ENCODE results near the gene NEMF.
A peak's percentile ranks its signal among the peaks of the same experiment; 100 is the strongest.
"Not testable (repeated sequence)": the region's sequence is repeated elsewhere in the genome, so short reads cannot be mapped to it uniquely, and the experiment has no call there.

Gene NEMF

GRCh38 chr14:49778421-49778820 lies 74.2 kb downstream of the NEMF start:
- peaks cover 90% of the 10 kb centered on the region for H3K36me3 ChIP-seq
- TF ChIP-seq Cebpa-rat (IDR thresholded peaks at IDR 0.05), result no peak
- no peak overlapping the region for H3K4me3 ChIP-seq
- H3K9ac ChIP-seq, result no peak overlapping the region
- no peaks in the 10 kb centered on the region for H3K27me3 ChIP-seq
- H3K4me1 ChIP-seq, result no peaks in the 10 kb centered on the region
- H3K27ac ChIP-seq, result no peak overlapping the region
- no peaks in the 10 kb centered on the region for H3K9me3 ChIP-seq
- H3K4me2 ChIP-seq, result no peak overlapping the region
- H4K20me1 ChIP-seq, result peaks cover 12% of the 10 kb centered on the region; the same call in 1 of the 2 replicates

- H3K36me3 ChIP-seq, result peaks cover 58% of the 10 kb centered on the region
- TF ChIP-seq Cebpa-rat (IDR thresholded peaks at IDR 0.05), result no peak
- peaks cover 18% of the 10 kb centered on the region for H4K20me1 ChIP-seq
- no peaks in the 10 kb centered on the region for H3K27me3 ChIP-seq
- no peak overlapping the region for H3K27ac ChIP-seq
- H3K4me1 ChIP-seq, result peaks cover 20% of the 10 kb centered on the region
- no peak overlapping the region for H3K4me2 ChIP-seq
- no peak overlapping the region for H3K9ac ChIP-seq
- H3K4me3 ChIP-seq, result no peak overlapping the region
- H3K9me3 ChIP-seq, result no peaks in the 10 kb centered on the region
These were observed 78.5 kb downstream of the NEMF start for GRCh38 chr14:49774106-49774505.

GRCh38 chr14:49771691-49772090 lies 80.9 kb downstream of the NEMF start:
- H3K9ac ChIP-seq, H3K4me2 ChIP-seq: not testable (repeated sequence)

GRCh38 chr14:49770212-49770817 lies 82.3 kb downstream of the NEMF start:
- Histone ChIP-seq H3K27me3 (no peaks in the 10 kb centered on the region), H3K9ac (no peak overlapping the region), H4K20me1 (peaks cover 23% of the 10 kb centered on the region), H3K9me3 (no peaks in the 10 kb centered on the region), H3K4me1 (peaks cover 31% of the 10 kb centered on the region), H3K27ac (no peak overlapping the region), H3K4me2 (peak overlapping the region; percentile 89), H3K4me3 (no peak overlapping the region; the same call in 1 of the 2 replicates), H3K36me3 (peaks cover 29% of the 10 kb centered on the region)
- no peak for TF ChIP-seq Cebpa-rat (IDR thresholded peaks at IDR 0.05)

More at GRCh38 chr14:49771691-49772090, 80.9 kb downstream of the NEMF start:
- peaks cover 29% of the 10 kb centered on the region for H3K4me1 ChIP-seq
- not testable (repeated sequence) for H3K27ac ChIP-seq, H3K27me3 ChIP-seq, H3K9me3 ChIP-seq, H3K4me3 ChIP-seq
- H3K36me3 ChIP-seq, result peaks cover 38% of the 10 kb centered on the region
- H4K20me1 ChIP-seq, result peaks cover 23% of the 10 kb centered on the region

GRCh38 chr14:49769581-49770211 lies 82.9 kb downstream of the NEMF start:
- no peaks in the 10 kb centered on the region for H3K27me3 ChIP-seq
- peak overlapping the region; percentile 92 for H3K9ac ChIP-seq
- TF ChIP-seq Cebpa-rat (IDR thresholded peaks at IDR 0.05), result no peak
- peak overlapping the region; percentile 81 for H3K4me3 ChIP-seq
- peaks cover 23% of the 10 kb centered on the region for H3K36me3 ChIP-seq
- peaks cover 23% of the 10 kb centered on the region for H4K20me1 ChIP-seq
- H3K27ac ChIP-seq, result no peak overlapping the region
- H3K4me2 ChIP-seq, result peak overlapping the region; percentile 89
- H3K9me3 ChIP-seq, result no peaks in the 10 kb centered on the region
- H3K4me1 ChIP-seq, result peaks cover 31% of the 10 kb centered on the region

- H3K4me2 ChIP-seq, result peak overlapping the region; percentile 89
- no peaks in the 10 kb centered on the region for H3K27me3 ChIP-seq
- H3K9ac ChIP-seq, result peak overlapping the region; percentile 92
- H3K27ac ChIP-seq, result peak overlapping the region; percentile 95
- no peaks in the 10 kb centered on the region for H3K9me3 ChIP-seq
- peak overlapping the region; percentile 81 for H3K4me3 ChIP-seq
- H4K20me1 ChIP-seq, result peaks cover 23% of the 10 kb centered on the region
- TF ChIP-seq Cebpa-rat (IDR thresholded peaks at IDR 0.05), result no peak
- peaks cover 17% of the 10 kb centered on the region; the same call in 1 of the 2 replicates for H3K36me3 ChIP-seq
- peaks cover 31% of the 10 kb centered on the region for H3K4me1 ChIP-seq
These were observed 83.4 kb downstream of the NEMF start for GRCh38 chr14:49769171-49769570.

GRCh38 chr14:49768301-49769121 lies 84.1 kb downstream of the NEMF start:
- Histone ChIP-seq H3K27me3 (no peaks in the 10 kb centered on the region), H3K36me3 (peaks cover 11% of the 10 kb centered on the region; the same call in 1 of the 2 replicates), H3K4me1 (peaks cover 31% of the 10 kb centered on the region), H3K4me3 (peak overlapping the region; percentile 81), H3K4me2 (peak overlapping the region; percentile 89), H3K27ac (peak overlapping the region; percentile 95), H3K9me3 (no peaks in the 10 kb centered on the region), H3K9ac (peak overlapping the region; percentile 92), H4K20me1 (peaks cover 23% of the 10 kb centered on the region)
- TF ChIP-seq Cebpa-rat (IDR thresholded peaks at IDR 0.05), result no peak

GRCh38 chr14:49767571-49768300 lies 84.9 kb downstream of the NEMF start, which contains the start of gene KLHDC2:
KLHDC2 (plus strand) TSS chr14:49768153; CDS start chr14:49768469, 316 bp downstream.
- Histone ChIP-seq H3K4me3 (peak within 1 kb of the TSS; percentile 81), H3K4me1 (peaks cover 31% of the 10 kb centered on the region), H3K36me3 (peaks cover 10% of the 10 kb centered on the region; the same call in 1 of the 2 replicates), H3K9me3 (no peaks in the 10 kb centered on the region), H3K4me2 (peak within 1 kb of the TSS; percentile 89), H3K27ac (peak within 1 kb of the TSS; percentile 95), H3K27me3 (no peaks in the 10 kb centered on the region), H3K9ac (peak within 1 kb of the TSS; percentile 92), H4K20me1 (peaks cover 23% of the 10 kb centered on the region)
- no peak for TF ChIP-seq Cebpa-rat (IDR thresholded peaks at IDR 0.05)

- Histone ChIP-seq H3K4me2 (peak overlapping the region; percentile 89), H3K27me3 (no peaks in the 10 kb centered on the region), H3K4me1 (peaks cover 31% of the 10 kb centered on the region), H3K36me3 (peaks cover 5% of the 10 kb centered on the region; the same call in 1 of the 2 replicates), H3K4me3 (peak overlapping the region; percentile 81), H3K9ac (peak overlapping the region; percentile 92), H3K27ac (peak overlapping the region; percentile 95), H3K9me3 (no peaks in the 10 kb centered on the region), H4K20me1 (peaks cover 23% of the 10 kb centered on the region)
- TF ChIP-seq Cebpa-rat (IDR thresholded peaks at IDR 0.05), result no peak
These were observed 85.4 kb downstream of the NEMF start for GRCh38 chr14:49767270-49767570.
